Upper lobe of left lung (tissue), 4 donors: ENCODE measurements around the gene VIPR1.

Experiments
- CTCF ChIP-seq, 6 experiments: fragments of 450-650 bp in 4 of 6; fragments of 200-600 bp in 2 of 6; sonication (generic) in 2 of 6; IDR thresholded peaks; one replicate each; pipeline ENCODE4 v1.5.1; 2016 to 2019; ENCODE audit warnings: antibody characterized with exemption in 6 of 6
- POLR2A ChIP-seq, 4 donors: fragments of 450-650 bp; IDR thresholded peaks; one replicate each; pipeline ENCODE4 v1.5.1; 2016 to 2017; ENCODE audit warnings: antibody characterized with exemption in 4 of 4, mild to moderate bottlenecking in 2 of 4
- POLR2AphosphoS5 ChIP-seq, 2 donors: sonication (generic); formaldehyde crosslinking; IDR thresholded peaks; one replicate each; pipeline ENCODE4 v1.5.1; 2017; ENCODE audit warnings: antibody characterized with exemption in 2 of 2

- TF ChIP-seq POLR2AphosphoS5 (IDR thresholded peaks at IDR 0.05) (peak in 1 of 2 donors; percentile 77), CTCF (IDR thresholded peaks at IDR 0.05) (no peak), POLR2A (IDR thresholded peaks at IDR 0.05) (no peak)
Observed at GRCh38 chr3:42520336-42520735, 17.9 kb downstream of the VIPR1 start.
